ENCODE data around the gene TMEM147. TPM values are rescaled to one million over a fixed set of nuclear protein-coding genes. Genes with fewer than 3 reads are reported as not detected.

The TMEM147 gene
- total RNA-seq, 1 donor from 2014 or later = 86.3 TPM

- peaks cover 73% of the 10 kb centered on the region for H3K27me3 Mint-ChIP-seq (ENCODE audit: low read depth)
- H3K4me1 Mint-ChIP-seq (ENCODE audit: low read depth) = peaks cover 14% of the 10 kb centered on the region
- TF ChIP-seq, protein P1, sequence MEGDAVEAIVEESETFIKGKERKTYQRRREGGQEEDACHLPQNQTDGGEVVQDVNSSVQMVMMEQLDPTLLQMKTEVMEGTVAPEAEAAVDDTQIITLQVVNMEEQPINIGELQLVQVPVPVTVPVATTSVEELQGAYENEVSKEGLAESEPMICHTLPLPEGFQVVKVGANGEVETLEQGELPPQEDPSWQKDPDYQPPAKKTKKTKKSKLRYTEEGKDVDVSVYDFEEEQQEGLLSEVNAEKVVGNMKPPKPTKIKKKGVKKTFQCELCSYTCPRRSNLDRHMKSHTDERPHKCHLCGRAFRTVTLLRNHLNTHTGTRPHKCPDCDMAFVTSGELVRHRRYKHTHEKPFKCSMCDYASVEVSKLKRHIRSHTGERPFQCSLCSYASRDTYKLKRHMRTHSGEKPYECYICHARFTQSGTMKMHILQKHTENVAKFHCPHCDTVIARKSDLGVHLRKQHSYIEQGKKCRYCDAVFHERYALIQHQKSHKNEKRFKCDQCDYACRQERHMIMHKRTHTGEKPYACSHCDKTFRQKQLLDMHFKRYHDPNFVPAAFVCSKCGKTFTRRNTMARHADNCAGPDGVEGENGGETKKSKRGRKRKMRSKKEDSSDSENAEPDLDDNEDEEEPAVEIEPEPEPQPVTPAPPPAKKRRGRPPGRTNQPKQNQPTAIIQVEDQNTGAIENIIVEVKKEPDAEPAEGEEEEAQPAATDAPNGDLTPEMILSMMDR (IDR thresholded peaks at IDR 0.05) = no peak
- H3K27ac Mint-ChIP-seq (ENCODE audit: unreplicated experiment) = no peak overlapping the region
- H3K36me3 Mint-ChIP-seq (ENCODE audit: low read depth) = no peaks in the 10 kb centered on the region
- H3K4me3 Mint-ChIP-seq (ENCODE audit: unreplicated experiment) = no peak overlapping the region
- no peaks in the 10 kb centered on the region for H3K9me3 Mint-ChIP-seq (ENCODE audit: low read depth)
- DNase-seq (ENCODE audit: low spot score) = no peak
These were observed 36.3 kb upstream of the TMEM147 start for GRCh38 chr19:35509018-35509652.

GRCh38 chr19:35509861-35510625, 35.4 kb upstream of the TMEM147 start:
- H3K4me1 Mint-ChIP-seq (ENCODE audit: low read depth) = peaks cover 17% of the 10 kb centered on the region
- no peak for DNase-seq (ENCODE audit: low spot score)
- H3K27me3 Mint-ChIP-seq (ENCODE audit: low read depth) = peaks cover 68% of the 10 kb centered on the region
- TF ChIP-seq, protein P1 (IDR thresholded peaks at IDR 0.05) = peak; percentile 98
- no peaks in the 10 kb centered on the region for H3K36me3 Mint-ChIP-seq (ENCODE audit: low read depth)
- H3K9me3 Mint-ChIP-seq (ENCODE audit: low read depth) = no peaks in the 10 kb centered on the region
- H3K4me3 Mint-ChIP-seq (ENCODE audit: unreplicated experiment) = peak overlapping the region; percentile 65
- no peak overlapping the region for H3K27ac Mint-ChIP-seq (ENCODE audit: unreplicated experiment)

- Mint-ChIP-seq H3K9me3 (ENCODE audit: low read depth) (no peaks in the 10 kb centered on the region), H3K4me3 (ENCODE audit: unreplicated experiment) (no peak overlapping the region), H3K27me3 (ENCODE audit: low read depth) (peaks cover 62% of the 10 kb centered on the region), H3K36me3 (ENCODE audit: low read depth) (no peaks in the 10 kb centered on the region), H3K27ac (ENCODE audit: unreplicated experiment) (no peak overlapping the region), H3K4me1 (ENCODE audit: low read depth) (peaks cover 17% of the 10 kb centered on the region)
- DNase-seq (ENCODE audit: low spot score) = no peak
- TF ChIP-seq, protein P1 (IDR thresholded peaks at IDR 0.05) = no peak
These were observed 34.8 kb upstream of the TMEM147 start for GRCh38 chr19:35510626-35510964.

GRCh38 chr19:35511337-35511736, 34.1 kb upstream of the TMEM147 start:
- TF ChIP-seq, protein P1 (IDR thresholded peaks at IDR 0.05) = no peak
- no peak overlapping the region for H3K27ac Mint-ChIP-seq (ENCODE audit: unreplicated experiment)
- H3K27me3 Mint-ChIP-seq (ENCODE audit: low read depth) = peaks cover 55% of the 10 kb centered on the region
- H3K36me3 Mint-ChIP-seq (ENCODE audit: low read depth) = no peaks in the 10 kb centered on the region
- H3K4me3 Mint-ChIP-seq (ENCODE audit: unreplicated experiment) = no peak overlapping the region
- peaks cover 17% of the 10 kb centered on the region for H3K4me1 Mint-ChIP-seq (ENCODE audit: low read depth)
- no peaks in the 10 kb centered on the region for H3K9me3 Mint-ChIP-seq (ENCODE audit: low read depth)
- DNase-seq (ENCODE audit: low spot score) = no peak

DNA sequence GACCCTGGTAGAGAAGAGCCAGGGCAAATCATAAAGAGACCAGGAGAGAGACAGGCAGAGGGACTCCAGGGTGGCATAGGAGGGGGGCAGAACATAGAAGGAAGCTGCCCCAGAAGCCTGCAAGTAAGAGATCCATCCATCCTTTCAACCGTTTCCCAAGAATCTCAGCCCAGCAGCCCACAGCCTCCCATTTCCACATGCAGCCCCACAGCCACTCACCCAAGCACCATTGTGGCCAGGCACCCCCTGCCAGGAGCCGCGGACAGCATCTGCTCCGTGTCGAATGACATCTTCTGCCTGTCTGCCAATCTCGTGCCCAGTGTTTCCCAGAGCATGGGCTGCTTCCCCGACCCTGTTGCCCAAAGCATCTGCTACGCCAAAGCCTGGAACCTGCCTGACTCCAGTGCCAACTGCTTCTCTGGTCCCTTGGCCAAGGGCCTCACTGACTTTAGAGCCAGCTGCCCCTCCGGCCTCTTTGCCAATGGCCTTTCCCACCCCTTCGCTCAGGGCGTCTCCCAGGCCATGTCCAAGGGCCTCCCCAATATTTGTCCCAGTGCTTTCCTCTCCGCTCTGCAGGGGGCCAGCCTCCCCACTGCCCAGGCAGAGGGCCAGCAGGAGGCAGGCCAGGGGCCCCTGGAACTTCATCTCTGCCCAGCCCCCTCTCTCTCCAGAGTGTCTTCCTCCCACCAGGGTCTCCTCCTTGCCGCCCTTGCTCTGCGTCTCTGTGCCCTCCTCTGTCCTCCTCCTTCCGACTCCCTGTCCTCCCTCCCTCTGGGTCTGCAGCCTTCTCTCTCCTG, 32.4 kb upstream of the TMEM147 start:
- peaks cover 20% of the 10 kb centered on the region for H3K4me1 Mint-ChIP-seq (ENCODE audit: low read depth)
- no peaks in the 10 kb centered on the region for H3K36me3 Mint-ChIP-seq (ENCODE audit: low read depth)
- H3K27me3 Mint-ChIP-seq (ENCODE audit: low read depth) = peaks cover 41% of the 10 kb centered on the region
- H3K27ac Mint-ChIP-seq (ENCODE audit: unreplicated experiment) = no peak overlapping the region
- H3K9me3 Mint-ChIP-seq (ENCODE audit: low read depth) = no peaks in the 10 kb centered on the region
- DNase-seq (ENCODE audit: low spot score) = no peak
- no peak overlapping the region for H3K4me3 Mint-ChIP-seq (ENCODE audit: unreplicated experiment)
- TF ChIP-seq, protein P1 (IDR thresholded peaks at IDR 0.05) = no peak

Measured in chondrocyte (in vitro differentiated cells).